ENCODE results near the gene CPA2.
"Not testable (repeated sequence)": the region's sequence is repeated elsewhere in the genome, so short reads cannot be mapped to it uniquely, and the experiment has no call there.

Gene CPA2

DNA sequence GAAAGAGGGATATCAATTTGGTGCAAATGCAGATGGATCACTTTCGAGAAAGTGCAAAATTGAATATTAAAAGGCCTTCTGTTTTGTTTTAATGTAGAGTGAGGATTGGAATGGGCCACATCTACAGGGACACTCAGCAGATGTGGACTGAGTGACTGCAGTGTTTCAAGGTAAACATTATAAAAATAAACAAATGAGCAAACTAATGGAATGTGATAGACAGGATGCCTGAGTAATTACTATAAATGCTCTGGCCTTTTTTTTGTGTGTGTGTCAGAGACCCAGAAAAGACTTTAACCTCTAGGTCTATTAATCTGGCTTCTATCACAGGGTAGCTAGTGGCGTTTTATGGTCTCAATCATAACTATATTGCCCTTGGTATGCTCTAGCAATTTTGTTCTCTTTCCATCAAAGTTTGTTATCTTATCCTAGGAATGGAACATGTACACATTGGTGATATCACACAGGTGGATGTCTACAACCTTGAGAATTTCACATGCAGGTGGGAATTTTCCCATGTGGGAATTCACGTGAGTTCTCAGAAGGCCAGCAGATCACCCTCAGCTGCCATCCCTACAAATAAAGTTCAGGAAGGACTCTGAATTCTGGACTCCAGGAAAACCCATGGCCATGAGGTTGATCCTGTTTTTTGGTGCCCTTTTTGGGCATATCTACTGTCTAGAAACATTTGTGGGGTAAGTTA lies at the start of gene CPA2:
CPA2 (plus strand) TSS at position 606 of the 703 bp plus-strand sequence; CDS start at position 625, 19 bp downstream.
- DNase-seq: no peak

DNA sequence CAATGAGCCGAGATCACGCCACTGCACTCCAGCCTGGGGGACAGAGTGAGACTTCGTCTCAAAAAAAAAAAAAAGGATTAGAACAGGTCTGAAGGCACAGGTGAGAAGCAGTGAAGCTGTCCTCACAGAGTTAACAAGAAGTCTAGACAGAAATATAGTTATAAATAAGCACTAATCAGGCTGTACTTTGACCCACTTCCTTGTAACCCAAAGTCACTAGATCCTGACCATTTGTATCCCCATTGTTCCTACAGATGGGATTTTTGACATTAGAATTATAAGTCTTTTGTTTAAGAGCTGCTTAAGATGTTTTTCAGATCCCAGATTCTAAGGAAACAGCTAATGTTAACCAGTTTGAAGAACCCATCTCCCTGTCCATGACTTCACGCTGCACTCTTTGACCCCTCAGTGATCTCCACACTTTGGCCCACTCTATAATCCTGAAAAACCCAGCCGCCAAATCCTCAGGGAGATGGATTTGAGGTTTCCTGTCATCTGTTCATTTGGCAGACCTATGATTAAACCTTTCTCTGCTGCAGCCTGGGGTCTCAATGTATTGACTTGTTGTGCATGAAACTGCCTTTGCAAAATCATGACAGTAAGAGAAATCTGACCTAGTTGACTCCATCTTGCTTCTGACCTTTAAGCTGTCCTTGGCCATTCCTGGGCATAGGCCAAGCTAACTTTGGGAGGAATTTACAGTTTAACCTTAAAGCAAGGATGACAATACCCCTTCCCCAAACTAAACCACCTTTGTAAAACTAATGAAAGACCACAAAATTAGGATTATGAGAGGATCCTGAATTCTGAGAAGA lies 47.6 kb upstream of the CPA2 start:
- DNase-seq: no peak

DNA sequence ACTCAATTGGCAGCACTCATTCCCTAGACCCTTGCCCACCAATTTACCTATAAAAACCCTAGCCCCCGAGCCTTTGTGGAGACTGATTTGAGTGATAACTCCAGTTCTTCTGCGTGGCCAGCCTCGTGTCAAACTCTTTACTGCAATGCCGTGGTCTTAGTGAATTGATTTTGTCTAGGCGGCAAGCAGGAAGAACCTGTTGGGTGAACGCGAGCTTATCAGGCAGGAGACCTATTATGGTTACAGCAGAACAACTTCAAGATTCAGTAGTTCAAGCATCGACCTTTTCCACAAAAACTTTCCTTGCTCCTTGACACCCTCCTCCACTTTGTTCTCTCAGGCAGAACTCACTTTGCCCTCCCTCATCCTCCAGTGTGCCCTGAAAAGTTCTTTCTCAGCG lies 46.8 kb upstream of the CPA2 start:
- no peak for DNase-seq

DNA sequence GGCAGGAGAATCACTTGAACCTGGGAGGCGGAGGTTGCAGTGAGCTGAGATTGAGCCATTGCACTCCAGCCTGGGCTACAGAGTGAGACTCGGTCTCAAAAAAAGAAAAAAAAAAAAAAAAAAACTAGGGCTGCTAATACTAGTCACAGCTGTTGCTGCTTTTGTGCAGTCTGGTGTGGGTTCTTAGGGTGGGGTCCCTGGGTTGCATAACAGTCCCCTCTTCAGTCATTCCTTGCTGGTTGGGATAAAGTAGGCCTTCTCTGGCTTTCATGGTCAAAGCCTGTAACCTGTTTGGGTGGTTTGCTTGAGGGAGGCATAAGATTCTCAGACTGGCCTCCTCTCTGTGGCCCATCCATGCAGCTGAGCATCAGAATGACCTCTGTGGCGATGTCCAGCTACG lies 44.9 kb upstream of the CPA2 start:
- no peak for DNase-seq

DNA sequence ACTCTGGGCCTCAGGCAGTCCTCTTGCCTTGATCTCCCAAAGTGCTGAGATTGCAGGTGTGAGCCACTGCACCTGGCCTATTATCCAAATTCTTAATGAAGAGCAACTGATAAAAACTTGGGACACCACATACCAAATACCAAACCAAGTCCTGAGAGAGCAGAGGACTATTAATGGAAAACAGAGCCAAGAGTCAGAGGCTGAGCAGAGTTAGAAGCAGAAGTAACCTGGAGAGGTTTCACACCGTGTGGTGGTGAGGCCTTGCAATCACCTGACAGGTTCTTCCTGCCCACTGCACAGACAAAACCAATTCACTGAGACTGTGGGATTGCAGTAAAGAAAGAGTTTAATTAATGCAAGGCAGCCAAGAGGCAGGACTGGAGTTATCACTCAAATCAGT lies 43.0 kb upstream of the CPA2 start:
- no peak for DNase-seq

DNA sequence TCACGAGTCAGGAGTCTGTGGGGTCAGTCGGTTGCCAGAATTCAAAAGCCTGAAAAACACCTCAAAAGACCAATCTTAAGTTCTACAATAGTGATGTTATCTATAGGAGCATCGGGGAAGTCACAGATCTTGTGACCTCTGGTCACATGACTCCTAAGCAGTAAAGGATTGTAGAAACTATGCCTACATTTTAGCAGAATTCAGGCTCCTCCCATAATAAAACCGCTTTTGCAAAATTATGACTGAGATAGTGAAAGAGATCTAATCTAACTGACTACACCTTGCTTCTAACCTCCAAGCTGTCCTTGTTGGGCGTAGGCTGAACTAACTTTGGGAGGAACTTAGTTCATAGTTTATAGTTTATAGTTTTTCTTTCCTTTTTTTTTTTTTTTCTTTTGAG lies 42.5 kb upstream of the CPA2 start:
- no peak for DNase-seq

DNA sequence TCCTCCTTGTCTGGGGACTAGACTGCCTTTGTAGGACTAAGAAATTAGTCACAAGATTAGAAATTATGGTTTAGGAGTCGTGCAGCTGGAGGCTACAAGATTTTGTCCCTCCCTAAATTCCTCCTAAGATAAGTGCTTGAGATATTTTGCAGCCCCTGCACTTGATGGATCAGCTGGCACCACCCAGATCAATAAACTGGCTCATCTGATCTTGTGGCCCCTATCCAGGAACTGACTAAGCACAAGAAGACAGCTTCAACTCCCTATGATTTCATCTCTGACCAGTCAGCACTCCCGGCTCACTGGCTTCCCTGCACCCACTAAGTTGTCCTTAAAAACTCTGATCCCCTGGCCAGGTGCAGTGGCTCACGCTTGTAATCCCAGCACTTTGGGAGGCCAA lies 41.7 kb upstream of the CPA2 start:
- DNase-seq: not testable (repeated sequence)

DNA sequence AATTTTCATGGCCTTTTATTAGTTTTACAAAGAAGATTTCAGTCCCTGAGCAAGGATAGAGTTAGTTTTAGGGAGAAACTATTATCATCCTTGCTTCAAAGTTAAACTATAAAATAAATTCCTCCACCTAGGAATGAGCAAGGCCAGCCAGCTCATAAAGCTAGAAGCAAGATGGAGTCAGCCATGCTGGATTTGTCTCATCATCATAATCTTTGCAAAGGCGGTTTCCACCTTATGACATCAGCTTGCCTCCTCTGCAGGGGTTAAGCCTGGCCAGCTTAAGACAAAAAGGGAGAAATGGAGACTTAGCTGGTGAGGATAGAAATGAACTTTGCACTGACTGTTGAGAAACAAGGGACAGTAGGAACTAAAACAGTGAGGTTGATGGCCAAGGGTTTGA lies 40.3 kb upstream of the CPA2 start:
- DNase-seq: no peak

DNA sequence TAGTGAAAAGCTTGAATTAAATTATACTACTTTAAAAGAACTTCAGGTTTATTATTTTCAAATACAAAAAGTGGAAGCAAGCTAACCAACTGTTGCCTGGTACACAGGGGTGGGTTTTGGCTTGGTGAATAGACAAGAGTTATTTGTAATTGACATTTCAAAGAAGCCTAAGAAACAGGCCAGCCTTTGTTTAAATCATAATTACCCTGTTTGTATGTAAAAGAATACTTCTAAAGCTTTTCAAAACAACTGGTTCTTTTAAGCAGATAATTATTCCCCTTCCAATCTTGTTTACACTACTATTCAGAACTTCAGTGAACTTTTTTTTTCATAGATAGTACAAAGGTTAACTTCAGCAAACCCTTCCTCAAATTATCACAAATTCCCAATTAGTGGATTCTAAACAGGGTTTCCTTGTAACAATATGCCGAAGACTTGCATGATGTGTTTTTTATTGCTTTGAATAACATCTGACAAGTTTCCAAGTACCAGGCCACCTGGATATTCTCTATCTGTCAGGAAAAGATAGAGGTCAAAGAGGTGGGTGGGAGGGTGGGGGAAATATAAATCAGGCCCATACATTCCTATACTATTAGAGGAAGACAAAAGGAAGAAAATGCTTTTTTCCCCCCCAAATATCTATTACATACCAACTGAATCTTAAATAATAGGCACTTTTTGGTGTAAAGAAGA lies 38.6 kb upstream of the CPA2 start:
- DNase-seq: peak; percentile 17

DNA sequence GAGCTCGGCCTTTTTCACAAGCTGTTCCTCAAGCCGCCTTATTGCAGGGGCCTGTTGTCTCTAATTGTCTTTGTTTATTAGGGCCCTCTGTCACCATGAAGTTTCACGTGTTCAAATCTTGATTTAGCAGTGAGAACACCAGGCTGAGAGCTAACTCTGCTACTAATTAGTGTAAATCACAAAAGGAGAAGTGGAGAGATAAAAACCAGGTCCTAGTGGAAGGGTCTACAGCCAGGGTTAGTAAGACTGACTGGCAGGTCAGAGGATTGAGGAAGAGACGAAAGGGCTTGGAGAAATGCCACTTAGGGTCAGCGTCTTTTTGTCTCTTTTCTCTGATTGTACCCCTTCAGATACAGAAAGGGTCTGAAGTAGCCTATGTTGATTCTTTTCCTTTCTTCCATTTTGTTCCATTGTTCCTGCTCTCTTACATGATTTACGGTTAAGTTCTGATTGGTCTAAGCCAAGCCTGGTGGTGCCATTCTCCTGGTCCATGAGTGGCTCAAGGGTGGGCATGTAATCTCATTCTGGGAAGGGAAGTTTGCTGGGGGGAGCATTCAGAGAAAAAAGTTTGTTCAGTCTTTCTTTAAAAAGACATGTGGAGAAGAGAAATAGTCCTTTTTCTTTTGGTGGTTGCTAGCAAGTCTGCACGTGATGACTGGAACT lies 37.7 kb upstream of the CPA2 start:
- no peak for DNase-seq

DNA sequence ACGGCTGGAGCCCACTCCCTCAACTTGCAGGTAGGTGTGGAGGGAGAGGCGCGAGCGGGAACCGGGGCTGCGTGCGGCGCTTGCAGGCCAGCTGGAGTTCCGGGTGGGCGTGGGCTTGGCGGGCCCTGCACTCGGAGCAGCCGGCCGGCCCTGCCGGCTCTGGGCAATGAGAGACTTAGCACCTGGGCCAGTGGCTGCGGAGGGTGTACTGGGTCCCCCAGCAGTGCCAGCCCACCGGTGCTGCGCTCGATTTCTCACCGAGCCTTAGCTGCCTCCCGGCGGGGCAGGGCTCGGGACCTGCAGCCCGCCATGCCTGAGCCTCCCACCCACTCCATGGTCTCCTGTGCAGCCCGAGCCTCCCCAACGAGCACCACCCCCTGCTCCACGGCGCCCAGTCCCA lies 36.7 kb upstream of the CPA2 start:
- DNase-seq: not testable (repeated sequence)

DNA sequence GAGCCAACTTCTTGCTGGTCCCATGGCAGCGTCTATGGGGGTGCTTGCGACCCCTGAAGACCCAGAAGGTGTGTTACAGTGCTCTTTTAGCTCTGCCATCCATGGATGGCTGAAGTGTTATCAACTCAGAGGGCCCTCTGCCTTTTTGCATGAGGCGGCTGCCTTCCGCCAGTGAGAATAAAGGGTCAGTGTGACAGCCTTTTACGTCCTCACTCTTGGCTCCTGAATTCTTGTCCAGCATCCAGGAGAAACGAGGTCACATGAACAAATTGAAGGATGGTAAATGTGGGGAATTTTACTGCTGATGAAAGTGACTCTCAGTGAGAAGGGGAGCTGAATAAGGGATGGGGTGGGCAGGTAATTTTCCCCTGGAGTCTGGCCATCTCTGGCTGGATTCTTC lies 34.9 kb upstream of the CPA2 start:
- DNase-seq: no peak

DNA sequence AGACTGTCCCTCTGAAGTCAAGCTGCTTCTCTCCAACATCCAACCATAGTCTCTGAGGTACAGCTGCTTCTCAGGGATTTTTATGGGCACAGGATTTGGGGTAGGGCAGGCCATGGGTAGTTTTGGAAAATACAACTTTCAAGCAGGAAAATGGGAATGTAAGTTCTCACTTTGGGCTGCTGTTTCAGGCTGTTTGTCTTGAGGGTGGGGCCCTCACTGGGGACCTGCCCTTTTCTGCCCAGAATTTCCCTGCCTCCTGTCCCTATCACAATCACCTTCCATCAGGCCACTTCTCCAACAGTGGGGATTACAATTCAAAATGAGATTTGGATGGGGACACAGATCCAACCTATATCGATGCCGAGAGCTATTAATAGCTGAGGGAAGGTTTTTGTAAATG lies 34.5 kb upstream of the CPA2 start:
- DNase-seq: no peak

DNA sequence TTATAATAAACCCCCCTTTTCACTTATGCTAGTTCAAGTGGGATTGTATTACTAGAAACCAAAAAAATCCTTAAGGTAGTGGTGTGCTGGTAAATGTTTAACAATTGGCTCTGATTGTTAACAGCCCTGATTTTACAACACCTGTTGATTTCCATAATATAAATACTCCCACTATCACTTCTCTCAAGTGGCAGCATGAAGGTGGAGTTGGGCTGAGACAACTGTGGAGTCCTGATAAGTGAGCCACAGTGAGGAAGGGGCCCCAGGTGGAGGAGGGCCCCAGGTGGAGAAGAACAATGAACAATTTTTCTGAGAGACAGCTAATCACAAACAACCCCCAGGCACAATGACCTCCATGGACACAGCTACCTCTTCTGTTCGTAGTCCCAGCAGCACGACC lies 32.6 kb upstream of the CPA2 start:
- no peak for DNase-seq

DNA sequence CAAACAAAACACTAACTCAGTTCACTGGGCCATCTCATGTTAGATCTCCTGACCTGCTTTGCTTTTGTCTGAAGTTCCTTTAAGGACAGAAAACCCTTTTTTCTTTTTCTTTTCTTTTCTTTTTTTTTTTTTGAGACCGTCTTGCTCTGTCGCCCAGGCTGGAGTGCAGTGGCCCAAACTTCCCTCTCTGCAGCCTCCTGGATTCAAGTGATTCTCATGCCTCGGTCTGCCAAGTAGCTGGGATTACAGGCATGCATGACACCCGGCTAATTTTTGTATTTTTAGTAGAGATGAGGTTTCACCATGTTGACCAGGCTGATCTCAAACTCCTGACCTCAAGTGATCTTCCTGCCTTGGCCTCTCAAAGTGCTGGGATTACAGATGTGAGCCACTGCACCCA lies 30.3 kb upstream of the CPA2 start:
- not testable (repeated sequence) for DNase-seq

DNA sequence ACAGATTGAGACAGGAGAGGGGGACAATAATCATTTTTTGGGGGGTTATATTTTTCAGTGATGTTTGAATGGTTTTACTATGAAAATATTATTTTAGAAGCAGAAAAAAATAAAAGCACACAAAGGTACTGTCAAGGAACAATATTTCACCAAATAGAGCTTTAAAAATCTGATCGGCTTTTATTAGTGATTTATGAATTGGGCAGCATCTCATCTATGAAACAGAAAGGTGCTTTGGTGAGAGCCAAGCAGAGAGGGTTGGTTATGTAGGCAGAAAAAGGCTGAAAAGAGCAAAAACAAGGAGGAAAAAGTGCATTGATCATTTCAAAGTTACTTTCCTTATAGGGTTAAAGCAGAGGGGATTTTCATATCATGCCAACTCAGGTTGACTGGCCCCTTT lies 26.4 kb upstream of the CPA2 start:
- no peak for DNase-seq

DNA sequence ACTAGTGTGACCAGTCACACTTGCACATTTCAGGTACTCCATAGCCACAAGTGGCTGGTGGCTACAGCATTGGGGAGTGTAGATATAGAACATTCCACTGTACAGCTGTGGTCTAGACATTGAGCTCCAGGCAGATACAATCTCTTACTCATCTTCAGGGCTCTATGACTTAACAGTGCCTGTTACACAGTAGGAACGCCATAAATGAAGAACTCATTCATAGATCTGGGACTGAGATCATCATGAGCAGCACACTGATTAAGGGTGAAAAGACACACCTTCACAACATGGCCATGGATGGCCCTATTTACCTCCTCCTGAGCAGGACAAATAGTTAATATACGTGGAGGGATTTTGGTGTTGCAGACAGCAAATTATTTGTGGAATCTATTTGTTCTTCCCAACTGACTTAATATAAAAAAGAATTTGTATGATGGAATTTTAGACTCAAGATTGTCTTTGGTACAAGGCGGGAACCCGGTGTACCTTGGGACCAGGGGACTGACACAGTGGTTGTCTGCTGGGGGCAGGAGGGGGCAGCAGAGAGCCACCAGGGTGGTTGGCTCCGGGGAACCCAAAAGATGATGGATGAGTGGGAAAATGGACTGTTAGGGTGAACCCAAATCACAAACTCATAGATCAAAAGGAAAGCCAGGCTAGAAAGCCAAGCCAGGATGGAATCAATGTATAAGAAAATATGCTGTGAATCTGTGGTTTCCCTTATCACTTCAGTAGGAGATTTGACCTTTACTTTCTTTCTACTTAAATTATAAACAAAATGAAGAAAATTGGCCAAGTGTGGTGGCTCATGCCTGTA lies 24.3 kb upstream of the CPA2 start:
- no peak for DNase-seq

DNA sequence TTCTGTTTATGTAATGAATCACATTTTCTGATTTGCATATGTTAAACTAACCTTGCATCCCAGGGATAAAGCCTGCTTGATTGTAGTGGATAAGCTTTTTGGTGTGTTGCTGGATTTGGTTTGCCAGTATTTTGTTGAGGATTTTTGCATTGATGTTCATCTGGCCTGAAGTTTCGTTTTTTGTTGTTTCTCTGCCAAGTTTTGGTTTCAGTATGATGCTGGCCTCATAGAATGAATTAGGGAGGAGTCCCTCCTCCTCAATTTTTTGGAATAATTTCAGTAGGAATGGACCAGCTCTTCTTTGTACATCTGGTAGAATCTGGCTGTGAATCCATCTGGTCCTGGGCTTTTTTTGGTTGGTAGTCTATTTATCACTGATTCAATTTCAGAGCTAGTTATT lies 23.2 kb upstream of the CPA2 start:
- not testable (repeated sequence) for DNase-seq

DNA sequence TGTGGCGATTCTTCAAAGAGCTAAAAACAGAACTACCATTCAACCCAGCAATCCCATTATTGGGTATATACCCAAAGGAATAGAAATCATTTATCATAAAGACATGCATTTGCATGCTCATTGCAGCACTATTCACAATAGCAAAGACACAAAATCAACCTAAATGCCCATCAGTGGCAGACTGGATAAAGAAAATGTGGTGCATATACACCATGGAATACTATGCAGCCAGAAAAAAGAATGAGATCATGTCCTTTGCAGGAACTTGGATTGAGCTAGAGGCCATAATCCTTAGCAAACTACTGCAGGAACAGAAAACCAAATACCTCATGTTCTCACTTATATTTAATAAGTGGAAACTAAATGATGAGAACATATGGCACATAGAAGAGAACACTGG lies 20.2 kb upstream of the CPA2 start:
- not testable (repeated sequence) for DNase-seq

DNA sequence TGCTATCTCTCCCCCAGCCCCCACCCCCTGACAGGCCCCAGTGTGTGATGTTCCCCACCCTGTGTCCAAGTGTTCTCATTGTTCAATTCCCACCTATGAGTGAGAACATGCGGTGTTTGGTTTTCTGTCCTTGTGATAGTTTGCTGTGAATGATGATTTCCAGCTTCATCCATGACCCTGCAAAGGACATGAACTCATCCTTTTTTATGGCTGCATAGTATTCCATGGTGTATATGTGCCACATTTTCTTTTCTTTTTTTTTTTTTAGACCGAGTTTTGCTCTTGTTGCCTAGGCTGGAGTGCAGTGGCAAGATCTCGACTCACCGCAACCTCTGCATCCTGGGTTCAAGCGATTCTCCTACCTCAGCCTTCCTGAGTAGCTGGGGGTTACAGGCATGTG lies 17.8 kb upstream of the CPA2 start:
- not testable (repeated sequence) for DNase-seq

DNA sequence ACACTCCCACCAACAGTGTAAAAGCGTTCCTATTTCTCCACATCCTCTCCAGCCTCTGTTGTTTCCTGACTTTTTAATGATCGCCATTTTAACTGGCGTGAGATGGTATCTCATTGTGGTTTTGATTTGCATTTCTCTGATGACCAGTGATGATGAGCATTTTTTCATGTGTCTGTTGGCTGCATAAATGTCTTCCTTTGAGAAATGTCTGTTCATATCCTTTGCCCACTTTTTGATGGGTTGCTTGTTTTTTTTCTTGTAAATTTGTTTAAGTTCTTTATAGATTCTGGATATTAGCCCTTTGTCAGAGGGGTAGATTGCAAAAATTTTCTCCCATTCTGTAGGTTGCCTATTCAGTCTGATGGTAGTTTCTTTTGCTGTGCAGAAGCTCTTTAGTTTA lies 17.0 kb upstream of the CPA2 start:
- not testable (repeated sequence) for DNase-seq

DNA sequence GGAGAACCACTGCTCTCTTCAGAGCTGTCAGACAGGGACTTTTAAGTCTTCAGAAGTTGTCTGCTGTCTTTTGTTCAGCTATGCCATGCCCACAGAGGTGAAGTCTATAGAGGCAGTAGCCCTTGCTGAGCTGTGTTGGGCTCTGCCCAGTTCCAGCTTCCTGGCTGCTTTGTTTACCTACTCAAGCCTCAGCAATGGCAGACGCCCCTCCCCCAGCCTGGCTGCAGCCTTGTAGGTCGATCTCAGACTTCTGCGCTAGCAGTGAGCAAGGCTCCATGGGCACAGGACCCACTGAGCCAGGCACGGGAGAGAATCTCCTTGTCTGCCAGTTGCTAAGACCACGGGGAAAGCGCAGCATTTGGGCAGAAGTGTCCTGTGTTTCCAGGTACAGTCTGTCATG lies 12.1 kb upstream of the CPA2 start:
- no peak for DNase-seq

DNA sequence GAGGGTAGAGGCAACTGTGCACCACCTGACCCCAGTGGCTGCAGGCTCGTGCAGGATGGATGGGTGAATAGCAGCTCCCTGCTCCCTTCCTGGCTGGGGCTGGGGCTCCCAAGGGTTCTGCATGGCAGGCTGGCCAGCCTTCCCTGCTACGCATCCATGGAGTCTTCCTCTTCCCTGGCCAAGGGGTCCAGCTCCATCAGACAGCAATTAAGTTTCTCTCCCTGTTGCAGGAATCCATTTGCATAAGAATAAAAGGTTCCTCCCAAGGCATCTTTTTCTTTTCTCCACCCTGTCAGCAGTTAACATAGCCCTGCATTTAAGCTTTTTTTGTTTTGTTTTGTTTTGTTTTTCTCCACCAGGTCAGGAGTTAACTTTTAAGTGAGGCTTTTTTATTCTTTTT lies 10.0 kb upstream of the CPA2 start:
- no peak for DNase-seq

Data from NCI-H1048 (cell line).